ENCODE measurements around the gene DSCAML1.
"Not testable (repeated sequence)": the region's sequence is repeated elsewhere in the genome, so short reads cannot be mapped to it uniquely, and the experiment has no call there.

DSCAML1 gene

GRCh38 chr11:117815262-117815803 is 18.3 kb upstream of the DSCAML1 start:
- no peak for ATAC-seq

GRCh38 chr11:117814766-117815261 is 17.8 kb upstream of the DSCAML1 start:
- ATAC-seq = no peak
- TF ChIP-seq PPARA (CRISPR knock-in tag; IDR thresholded peaks at IDR 0.05; ENCODE audit: borderline replicate concordance) = no peak

More at GRCh38 chr11:117815262-117815803, 18.3 kb upstream of the DSCAML1 start:
- TF ChIP-seq OSR1 (CRISPR knock-in tag; IDR thresholded peaks at IDR 0.05) (no peak), PATZ1 (CRISPR knock-in tag; IDR thresholded peaks at IDR 0.05; ENCODE audit: borderline replicate concordance) (no peak), ZNF70 (CRISPR knock-in tag; IDR thresholded peaks at IDR 0.05) (no peak), ZFP3 (CRISPR knock-in tag; IDR thresholded peaks at IDR 0.05) (no peak), ZNF8 (CRISPR knock-in tag; IDR thresholded peaks at IDR 0.05) (no peak), ZFP30 (CRISPR knock-in tag; IDR thresholded peaks at IDR 0.05) (no peak), ESRRG (CRISPR knock-in tag; IDR thresholded peaks at IDR 0.05) (no peak), ZNF565 (CRISPR knock-in tag; conservative IDR thresholded peaks at IDR 0.05; ENCODE audit: low read depth) (no peak), GLIS3 (CRISPR knock-in tag; IDR thresholded peaks at IDR 0.05) (no peak), ZC3H10 (CRISPR knock-in tag; IDR thresholded peaks at IDR 0.05) (no peak), ISL1 (CRISPR knock-in tag; IDR thresholded peaks at IDR 0.05) (no peak), POU6F1 (CRISPR knock-in tag; IDR thresholded peaks at IDR 0.05; ENCODE audit: borderline replicate concordance, low read depth) (no peak), PPARA (CRISPR knock-in tag; IDR thresholded peaks at IDR 0.05; ENCODE audit: borderline replicate concordance) (no peak), CSDC2 (CRISPR knock-in tag; IDR thresholded peaks at IDR 0.05) (no peak), SNAI2 (CRISPR knock-in tag; IDR thresholded peaks at IDR 0.05) (no peak)

- TF ChIP-seq OSR1 (CRISPR knock-in tag; IDR thresholded peaks at IDR 0.05) (no peak), ESRRG (CRISPR knock-in tag; IDR thresholded peaks at IDR 0.05) (no peak), ZNF8 (CRISPR knock-in tag; IDR thresholded peaks at IDR 0.05) (no peak), TOX (CRISPR knock-in tag; IDR thresholded peaks at IDR 0.05; ENCODE audit: borderline replicate concordance) (no peak), ZFP3 (CRISPR knock-in tag; IDR thresholded peaks at IDR 0.05) (no peak)
- no peak for ATAC-seq
Observed at GRCh38 chr11:117814204-117814765, 17.3 kb upstream of the DSCAML1 start.

- not testable (repeated sequence) for ATAC-seq
Observed at GRCh38 chr11:117810056-117810451, 13.0 kb upstream of the DSCAML1 start.

- peak; percentile 92 for ATAC-seq
- TF ChIP-seq RARB (CRISPR knock-in tag; IDR thresholded peaks at IDR 0.05) = no peak
- TF ChIP-seq TSHZ2 (CRISPR knock-in tag; IDR thresholded peaks at IDR 0.05) = no peak
- TF ChIP-seq SNAI2 (CRISPR knock-in tag; IDR thresholded peaks at IDR 0.05) = no peak
- no peak for TF ChIP-seq POU6F1 (CRISPR knock-in tag; IDR thresholded peaks at IDR 0.05; ENCODE audit: borderline replicate concordance, low read depth)
- TF ChIP-seq PPARA (CRISPR knock-in tag; IDR thresholded peaks at IDR 0.05; ENCODE audit: borderline replicate concordance) = no peak
- TF ChIP-seq ZC3H10 (CRISPR knock-in tag; IDR thresholded peaks at IDR 0.05) = no peak
- TF ChIP-seq ZNF70 (CRISPR knock-in tag; IDR thresholded peaks at IDR 0.05) = no peak
- no peak for TF ChIP-seq CSDC2 (CRISPR knock-in tag; IDR thresholded peaks at IDR 0.05)
- no peak for TF ChIP-seq OSR1 (CRISPR knock-in tag; IDR thresholded peaks at IDR 0.05)
- TF ChIP-seq ZNF565 (CRISPR knock-in tag; conservative IDR thresholded peaks at IDR 0.05; ENCODE audit: low read depth) = no peak
- no peak for TF ChIP-seq ISL1 (CRISPR knock-in tag; IDR thresholded peaks at IDR 0.05)
- no peak for TF ChIP-seq ESRRG (CRISPR knock-in tag; IDR thresholded peaks at IDR 0.05)
- no peak for TF ChIP-seq TOX (CRISPR knock-in tag; IDR thresholded peaks at IDR 0.05; ENCODE audit: borderline replicate concordance)
- TF ChIP-seq ZFP30 (CRISPR knock-in tag; IDR thresholded peaks at IDR 0.05) = no peak
Observed at GRCh38 chr11:117809236-117810055, 12.4 kb upstream of the DSCAML1 start.

All from SK-N-SH treated with all-trans-retinoic acid at 6 μM for 48 hours (cell line).